Glutamatergic neuron (in vitro differentiated cells): ENCODE measurements around the gene ADGRE2. TPM values are rescaled to one million over a fixed set of nuclear protein-coding genes. Genes with fewer than 3 reads are reported as not detected.
A peak's percentile ranks its signal among the peaks of the same experiment; 100 is the strongest.
"Not testable (repeated sequence)": the region's sequence is repeated elsewhere in the genome, so short reads cannot be mapped to it uniquely, and the experiment has no call there.

Experiments used
- DNase-seq: peaks from one replicate; pipeline ENCODE4 v3.0.0; 2022
- H3K27ac Mint-ChIP-seq: one replicate; pipeline ENCODE4 v1.8.0; 2020; ENCODE audit warnings: mild to moderate bottlenecking, mixed read lengths, inconsistent platforms; ENCODE audit not compliant: unreplicated experiment
- H3K27me3 Mint-ChIP-seq: one replicate; pipeline ENCODE4 v1.8.0; 2020; ENCODE audit warnings: mild to moderate bottlenecking, moderate library complexity, mixed read lengths, inconsistent platforms; ENCODE audit not compliant: unreplicated experiment
- H3K36me3 Mint-ChIP-seq: one replicate; pipeline ENCODE4 v1.8.0; 2020; ENCODE audit warnings: mild to moderate bottlenecking, mixed read lengths, inconsistent platforms; ENCODE audit not compliant: unreplicated experiment
- H3K4me1 Mint-ChIP-seq: one replicate; pipeline ENCODE4 v1.8.0; 2020; ENCODE audit warnings: mild to moderate bottlenecking, low read depth, mixed read lengths, inconsistent platforms; ENCODE audit not compliant: unreplicated experiment
- H3K4me3 Mint-ChIP-seq: one replicate; pipeline ENCODE4 v1.8.0; 2020; ENCODE audit warnings: mild to moderate bottlenecking, mixed read lengths, inconsistent platforms; ENCODE audit not compliant: unreplicated experiment
- H3K9me3 Mint-ChIP-seq: one replicate; pipeline ENCODE4 v1.8.0; 2020; ENCODE audit warnings: mild to moderate bottlenecking, moderate library complexity, mixed read lengths, inconsistent platforms; ENCODE audit not compliant: unreplicated experiment
- CTCF ChIP-seq: fragments of 200-600 bp; sonication (generic); IDR thresholded peaks from one replicate; pipeline ENCODE4 v1.5.0; 2021; ENCODE audit not compliant: partially characterized antibody, unreplicated experiment
- total RNA-seq: library from RNA; stranded (reverse); fragmentation: NEBNext Ultra II Directional; extraction: Animal tissue kit (Norgen Biotek cat#: 25700); gene quantifications from one replicate; pipeline ENCODE4 v1.2.1, GENCODE V29; 2021; ENCODE audit not compliant: unreplicated experiment

Gene ADGRE2
- total RNA-seq, 1 donor from 2014 or later: 0.66 TPM

GRCh38 chr19:14774373-14774772, 4.0 kb downstream of the ADGRE2 start:
- Mint-ChIP-seq H3K9me3 (peaks cover 6% of the 10 kb centered on the region), H3K36me3 (no peaks in the 10 kb centered on the region), H3K27me3 (peaks cover 2% of the 10 kb centered on the region), H3K4me1 (peaks cover 10% of the 10 kb centered on the region), H3K4me3 (no peak overlapping the region), H3K27ac (no peak overlapping the region)
- TF ChIP-seq CTCF: no peak
- DNase-seq: no peak

- not testable (repeated sequence) for H3K4me3 Mint-ChIP-seq, DNase-seq, H3K9me3 Mint-ChIP-seq, H3K4me1 Mint-ChIP-seq, H3K27ac Mint-ChIP-seq, H3K27me3 Mint-ChIP-seq, H3K36me3 Mint-ChIP-seq
Measured at GRCh38 chr19:14773722-14774121, 4.6 kb downstream of the ADGRE2 start.

GRCh38 chr19:14772995-14773394, 5.4 kb downstream of the ADGRE2 start:
- Mint-ChIP-seq H3K4me3 (no peak overlapping the region), H3K27me3 (peaks cover 2% of the 10 kb centered on the region), H3K9me3 (peaks cover 9% of the 10 kb centered on the region), H3K36me3 (no peaks in the 10 kb centered on the region), H3K4me1 (peaks cover 7% of the 10 kb centered on the region), H3K27ac (no peak overlapping the region)
- no peak for DNase-seq
- TF ChIP-seq CTCF: no peak

- DNase-seq: no peak
- Mint-ChIP-seq H3K27ac (no peak overlapping the region), H3K9me3 (peaks cover 7% of the 10 kb centered on the region), H3K4me1 (peaks cover 7% of the 10 kb centered on the region), H3K36me3 (no peaks in the 10 kb centered on the region), H3K4me3 (no peak overlapping the region), H3K27me3 (peaks cover 2% of the 10 kb centered on the region)
- TF ChIP-seq CTCF: no peak
Measured at GRCh38 chr19:14772467-14772866, 5.9 kb downstream of the ADGRE2 start.

GRCh38 chr19:14770944-14771839, 7.2 kb downstream of the ADGRE2 start:
- Mint-ChIP-seq H3K36me3 (no peaks in the 10 kb centered on the region), H3K27me3 (peaks cover 2% of the 10 kb centered on the region), H3K27ac (peak overlapping the region; percentile 79), H3K4me3 (peak overlapping the region; percentile 44), H3K4me1 (peaks cover 7% of the 10 kb centered on the region), H3K9me3 (peaks cover 7% of the 10 kb centered on the region)
- peak; percentile 48 for DNase-seq
- no peak for TF ChIP-seq CTCF
